GM12873 (cell line): ENCODE data around the gene P2RY6.

Experiments used
- TF ChIP-seq, protein P1 (sequence below): IDR thresholded peaks from 2 replicates; pipeline ENCODE4 v1.5.1; 2012; ENCODE audit warnings: low read depth, mild to moderate bottlenecking, moderate library complexity, low read length, control low read depth; ENCODE audit not compliant: insufficient read depth; ENCODE audit errors: missing control alignments

Gene P2RY6

DNA sequence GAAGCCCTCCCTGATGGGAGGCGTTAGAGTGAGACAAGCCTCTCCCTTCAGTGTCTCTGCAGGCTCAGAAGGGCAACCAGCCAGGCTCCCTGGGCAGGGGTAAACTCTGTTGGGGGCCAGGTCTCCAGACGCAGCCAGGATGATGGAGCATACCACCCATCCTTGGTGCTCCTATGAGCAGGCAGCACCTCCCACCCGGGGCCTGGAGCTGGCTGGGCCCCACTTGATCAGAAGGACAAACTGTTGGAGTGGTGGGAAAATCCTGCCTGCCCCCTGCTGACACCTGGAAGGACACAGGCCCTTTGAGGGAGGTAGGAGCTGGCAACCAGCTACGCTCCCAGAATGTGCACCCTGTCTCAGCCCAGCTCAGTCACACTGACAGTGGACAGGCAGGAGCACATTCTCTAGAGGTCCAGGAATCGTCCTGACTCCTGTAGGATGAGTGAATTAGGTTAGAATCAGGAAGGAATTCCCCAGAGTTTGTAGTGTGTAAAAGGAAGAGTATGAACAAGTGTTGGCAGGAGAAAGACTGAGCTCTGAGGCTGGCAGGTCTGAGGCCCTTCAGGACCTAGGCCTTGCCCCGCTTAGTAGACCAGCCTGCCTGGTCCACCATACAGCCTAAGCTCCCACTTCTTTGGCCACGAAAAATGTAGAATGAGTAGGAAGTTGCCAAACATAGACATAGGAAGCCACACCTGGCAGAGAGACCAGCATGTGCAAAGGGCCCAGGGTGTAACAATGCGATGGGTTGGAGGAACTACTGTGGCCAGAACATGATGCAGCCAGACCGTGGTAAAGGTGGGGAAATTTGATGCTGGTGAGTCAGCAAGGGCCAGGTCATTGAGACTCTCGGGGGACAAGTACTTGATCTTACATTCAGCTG lies 55.0 kb downstream of the P2RY6 start:
- TF ChIP-seq, protein P1, sequence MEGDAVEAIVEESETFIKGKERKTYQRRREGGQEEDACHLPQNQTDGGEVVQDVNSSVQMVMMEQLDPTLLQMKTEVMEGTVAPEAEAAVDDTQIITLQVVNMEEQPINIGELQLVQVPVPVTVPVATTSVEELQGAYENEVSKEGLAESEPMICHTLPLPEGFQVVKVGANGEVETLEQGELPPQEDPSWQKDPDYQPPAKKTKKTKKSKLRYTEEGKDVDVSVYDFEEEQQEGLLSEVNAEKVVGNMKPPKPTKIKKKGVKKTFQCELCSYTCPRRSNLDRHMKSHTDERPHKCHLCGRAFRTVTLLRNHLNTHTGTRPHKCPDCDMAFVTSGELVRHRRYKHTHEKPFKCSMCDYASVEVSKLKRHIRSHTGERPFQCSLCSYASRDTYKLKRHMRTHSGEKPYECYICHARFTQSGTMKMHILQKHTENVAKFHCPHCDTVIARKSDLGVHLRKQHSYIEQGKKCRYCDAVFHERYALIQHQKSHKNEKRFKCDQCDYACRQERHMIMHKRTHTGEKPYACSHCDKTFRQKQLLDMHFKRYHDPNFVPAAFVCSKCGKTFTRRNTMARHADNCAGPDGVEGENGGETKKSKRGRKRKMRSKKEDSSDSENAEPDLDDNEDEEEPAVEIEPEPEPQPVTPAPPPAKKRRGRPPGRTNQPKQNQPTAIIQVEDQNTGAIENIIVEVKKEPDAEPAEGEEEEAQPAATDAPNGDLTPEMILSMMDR = no peak

DNA sequence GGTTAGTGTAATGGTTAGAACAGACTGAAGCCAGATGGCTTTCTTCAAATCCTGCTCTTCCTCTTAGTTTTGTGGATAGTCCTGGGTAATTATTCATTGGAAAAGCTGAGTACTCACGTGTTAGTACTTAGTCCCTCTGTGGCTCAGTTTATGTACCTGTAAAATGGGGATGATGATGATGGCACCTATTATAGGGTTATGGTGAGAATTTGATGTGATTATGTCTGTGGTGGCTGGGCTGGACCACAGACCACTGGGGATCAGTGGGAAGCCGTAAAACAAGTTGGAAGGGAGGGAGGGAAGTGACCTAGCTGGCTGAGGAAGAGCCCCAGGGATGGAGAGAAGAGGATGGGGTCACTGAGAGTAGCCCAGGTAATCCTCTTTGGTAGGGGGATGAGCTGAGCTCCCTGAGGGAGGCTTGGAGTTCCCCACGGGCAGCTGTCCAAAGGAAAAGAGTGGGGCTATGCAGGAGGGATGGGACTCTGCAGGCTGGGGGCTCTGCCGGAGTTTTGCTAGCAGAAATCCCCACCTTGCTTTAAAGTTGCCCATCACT lies 55.8 kb downstream of the P2RY6 start:
- TF ChIP-seq, protein P1 = no peak

DNA sequence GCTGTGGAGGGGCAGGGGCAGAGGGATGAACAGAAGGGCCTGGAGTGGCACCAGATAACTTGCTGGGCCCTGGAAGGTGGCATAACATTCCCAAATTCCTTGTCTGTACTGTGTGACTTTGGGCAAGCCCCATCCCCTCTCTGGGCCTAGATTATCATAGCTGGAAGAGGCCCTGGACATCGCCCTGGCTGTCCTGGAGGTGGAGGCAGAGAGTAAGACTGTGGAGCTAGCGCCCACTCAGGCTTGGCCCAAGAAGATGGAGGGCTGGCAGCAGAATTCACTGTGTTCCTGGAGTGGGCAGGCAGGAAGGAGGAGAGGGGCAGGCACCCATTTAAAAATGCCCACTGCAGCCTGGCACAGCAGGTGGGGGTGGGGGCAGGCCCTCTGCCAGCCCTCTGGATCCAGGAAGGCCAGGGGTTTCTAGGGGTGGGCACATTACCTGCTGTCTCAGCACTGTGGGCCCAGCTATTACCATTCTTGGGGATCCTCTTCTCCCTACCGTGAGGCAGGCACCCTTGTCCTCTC lies 58.5 kb downstream of the P2RY6 start:
- TF ChIP-seq, protein P1 = peak; percentile 38

DNA sequence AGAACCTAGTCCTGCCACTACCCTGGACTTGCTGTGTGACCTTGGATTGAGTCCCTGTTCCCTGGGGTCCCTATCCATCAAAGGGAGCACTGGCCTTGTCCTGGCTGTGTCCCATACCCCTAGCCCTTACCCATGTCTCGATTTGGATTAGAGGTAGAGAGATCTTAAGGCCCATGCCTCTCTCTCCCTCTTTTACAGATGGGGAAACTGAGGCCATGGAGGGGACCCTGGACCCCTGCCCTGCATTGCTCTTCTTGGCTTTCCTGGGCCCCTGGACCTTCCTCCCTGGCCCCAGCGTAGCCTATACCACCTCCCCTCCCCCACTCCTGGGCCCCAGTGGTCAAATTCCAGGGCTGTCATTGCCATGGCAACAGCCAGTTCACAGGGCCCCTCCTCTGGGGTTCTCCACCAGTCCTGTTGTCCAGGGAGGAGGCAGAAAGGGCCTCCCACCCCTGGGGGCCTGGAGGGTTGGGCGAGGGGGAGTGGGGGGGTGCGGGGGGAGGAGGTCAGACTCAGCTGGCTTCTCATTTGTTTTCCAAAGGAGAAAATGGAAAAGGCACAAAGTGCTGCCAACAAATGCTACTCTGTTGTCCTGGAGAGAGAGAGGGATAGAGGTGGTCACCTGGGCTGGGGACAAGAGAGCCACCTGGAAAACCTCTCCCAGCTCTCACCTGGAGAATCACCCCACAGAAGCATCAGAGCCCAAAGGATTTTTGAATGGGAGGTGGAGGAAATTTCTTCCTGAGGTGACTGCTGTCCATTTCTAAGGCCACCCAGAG lies 59.2 kb downstream of the P2RY6 start:
- TF ChIP-seq, protein P1 = no peak

DNA sequence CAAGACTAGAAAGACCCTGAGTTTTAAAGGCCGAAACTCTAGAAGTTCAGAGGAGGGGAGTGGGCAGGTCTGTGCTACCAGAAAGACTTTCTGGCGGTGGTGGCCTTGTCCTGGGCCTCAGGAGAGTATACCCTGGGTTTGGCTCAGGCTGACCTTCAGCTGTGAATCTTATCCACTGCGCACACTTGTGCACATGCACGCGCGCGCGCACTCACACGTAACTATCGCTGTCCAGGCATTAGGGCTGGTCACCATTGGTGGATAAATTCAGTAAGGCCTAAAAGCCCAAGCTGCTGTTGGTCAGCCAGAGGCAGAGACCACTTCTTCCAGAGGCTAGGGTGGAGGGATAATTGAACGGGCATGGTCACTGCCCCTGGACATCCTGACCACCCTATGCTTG lies 61.0 kb downstream of the P2RY6 start:
- TF ChIP-seq, protein P1 = no peak

DNA sequence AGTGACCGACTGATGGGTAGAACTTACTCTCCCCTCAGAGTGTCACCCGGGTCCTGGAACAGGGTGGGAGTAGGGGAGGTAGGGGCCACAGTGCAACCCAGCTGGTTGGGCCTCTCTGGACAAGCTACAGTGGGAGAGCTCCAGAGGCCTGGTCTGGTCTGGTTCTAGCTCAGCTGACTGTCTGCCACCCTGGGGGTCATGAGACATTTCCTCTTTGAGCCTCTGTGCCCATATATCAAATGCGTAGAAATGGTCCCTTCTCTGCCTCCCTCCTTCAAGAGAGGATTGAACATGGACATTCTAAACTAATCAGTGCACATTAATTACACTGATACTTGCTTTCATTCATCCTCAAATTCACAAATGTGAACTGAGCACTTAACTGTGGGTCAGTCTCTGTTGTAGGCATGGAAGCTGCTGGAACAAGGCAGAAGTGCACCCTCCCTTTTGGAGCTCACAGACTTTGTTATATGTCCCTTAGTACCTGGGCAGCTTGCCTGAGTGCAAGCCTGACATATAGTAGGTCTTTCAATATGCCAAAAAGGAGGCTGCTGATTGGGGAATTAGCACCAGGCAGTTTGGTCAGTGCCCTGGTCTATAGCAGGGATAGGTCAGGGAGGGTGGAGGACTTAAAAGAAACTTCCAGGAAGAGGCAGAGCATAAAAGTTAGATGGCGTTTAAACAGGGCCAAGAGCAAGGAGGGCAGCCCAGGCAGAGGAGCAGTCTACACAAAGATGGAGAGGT lies 61.7 kb downstream of the P2RY6 start:
- TF ChIP-seq, protein P1 = no peak
